Measurements from ENCODE around the gene DVL1.

GRCh38 chr1:1365875-1366698 lies 16.9 kb upstream of the DVL1 start:
- TF ChIP-seq EP300 (IDR thresholded peaks at IDR 0.05) (no peak), CTCF (IDR thresholded peaks at IDR 0.05) (no peak)
